Effector CD4-positive, alpha-beta T cell (primary cell): Measurements from ENCODE around the gene EXD3.
"Not testable (repeated sequence)": the region's sequence is repeated elsewhere in the genome, so short reads cannot be mapped to it uniquely, and the experiment has no call there.

Experiments used
- DNase-seq: peaks from one replicate; pipeline ENCODE4 v3.0.0-alpha.2; 2020

EXD3 gene

GRCh38 chr9:137265496-137266161 lies 157.3 kb downstream of the EXD3 start:
- DNase-seq = no peak

GRCh38 chr9:137264067-137264466 lies 158.9 kb downstream of the EXD3 start:
- DNase-seq = no peak

- no peak for DNase-seq
These were observed 159.5 kb downstream of the EXD3 start for GRCh38 chr9:137263506-137263905.

GRCh38 chr9:137262909-137263285 lies 160.1 kb downstream of the EXD3 start:
- DNase-seq = no peak

- not testable (repeated sequence) for DNase-seq
These were observed 160.6 kb downstream of the EXD3 start for GRCh38 chr9:137262173-137262908.
